Fibroblast of lung (primary cell): Measurements from ENCODE around the gene DNM3. TPM values are rescaled to one million over a fixed set of nuclear protein-coding genes. Genes with fewer than 3 reads are reported as not detected.
A peak's percentile ranks its signal among the peaks of the same experiment; 100 is the strongest.

Experiments
- DNase-seq, 2 donors: peaks; one replicate each; pipeline versions ENCODE4 v3.0.0 to v3.0.0-alpha.2; 2010; ENCODE audit warnings: low read depth in 2 of 2
- H2AFZ ChIP-seq: 2 replicates; pipeline ENCODE4 v1.5.1; 2012; ENCODE audit warnings: low read length, control low read depth, inconsistent platforms
- H3K27ac ChIP-seq: 2 replicates; pipeline ENCODE4 v1.5.1; 2011; ENCODE audit warnings: low read length, control low read depth; ENCODE audit not compliant: insufficient read depth
- H3K27me3 ChIP-seq: 2 replicates; pipeline ENCODE4 v1.5.1; 2011; ENCODE audit warnings: mild to moderate bottlenecking, low read length; ENCODE audit not compliant: control insufficient read depth, insufficient read depth
- H3K36me3 ChIP-seq: 2 replicates; pipeline ENCODE4 v1.5.1; 2011; ENCODE audit warnings: low read length; ENCODE audit not compliant: control insufficient read depth, insufficient read depth
- H3K4me1 ChIP-seq: 2 replicates; pipeline ENCODE4 v1.5.1; 2011; ENCODE audit warnings: low read length; ENCODE audit not compliant: control insufficient read depth, insufficient read depth; ENCODE audit errors: extremely low read depth
- H3K4me2 ChIP-seq: 2 replicates; pipeline ENCODE4 v1.5.1; 2011; ENCODE audit warnings: low read length, control low read depth; ENCODE audit not compliant: insufficient read depth; ENCODE audit errors: extremely low read depth
- H3K4me3 ChIP-seq, 4 experiments: fragments of 200-600 bp in 1 of 4; sonication (generic) in 1 of 4; replicated peaks in 1 of 4; 2 replicates each; pipeline ENCODE4 v1.5.1; 2011 to 2016; ENCODE audit warnings: low read length in 4 of 4, low read depth in 3 of 4, mild to moderate bottlenecking in 3 of 4, control low read depth in 2 of 4, inconsistent platforms in 1 of 4, mixed read lengths in 1 of 4; ENCODE audit not compliant: insufficient read depth in 1 of 4; ENCODE audit errors: control extremely low read depth in 1 of 4
- H3K79me2 ChIP-seq: 2 replicates; pipeline ENCODE4 v1.5.1; 2012; ENCODE audit warnings: mild to moderate bottlenecking, low read length, inconsistent platforms; ENCODE audit not compliant: control insufficient read depth, insufficient read depth
- H3K9ac ChIP-seq: 2 replicates; pipeline ENCODE4 v1.5.1; 2011; ENCODE audit warnings: mild to moderate bottlenecking, low read length, control low read depth; ENCODE audit not compliant: insufficient read depth
- H3K9me3 ChIP-seq: 2 replicates; pipeline ENCODE4 v1.5.1; 2012; ENCODE audit warnings: low read depth, low read length; ENCODE audit not compliant: control insufficient read depth, insufficient read depth
- H4K20me1 ChIP-seq: 2 replicates; pipeline ENCODE4 v1.5.1; 2011; ENCODE audit warnings: low read length; ENCODE audit not compliant: control insufficient read depth, insufficient read depth; ENCODE audit errors: extremely low read depth
- EZH2 ChIP-seq: IDR thresholded peaks from 2 replicates; pipeline ENCODE4 v1.5.1; 2012; ENCODE audit warnings: low read length, control low read depth, mild to moderate bottlenecking; ENCODE audit errors: missing control alignments
- polyA plus RNA-seq, 2 donors: library from polyadenylated mRNA; depleted of rRNA in 1 of 2; stranded (reverse) in 1 of 2; unstranded in 1 of 2; fragments of >200 nt; gene quantifications; 2 replicates each; pipeline ENCODE4 v1.2.1, GENCODE V29; 2011 to 2012; ENCODE audit warnings: missing spikeins in 1 of 2
- total RNA-seq: library from RNA; depleted of rRNA; stranded (reverse); fragments of >200 nt; gene quantifications from 2 replicates; pipeline ENCODE4 v1.2.1, GENCODE V29; 2014
- TF ChIP-seq, protein P1 (sequence below), 2 donors: IDR thresholded peaks in 1 of 2; conservative IDR thresholded peaks in 1 of 2; 1 replicate in 1 of 2; 2 replicates in 1 of 2; pipeline ENCODE4 v1.5.1; 2011 to 2012; ENCODE audit warnings: low read length in 2 of 2, control low read depth in 1 of 2, inconsistent platforms in 1 of 2, low read depth in 1 of 2, mild to moderate bottlenecking in 1 of 2

DNM3 gene
- total and polyA plus RNA-seq, 2 donors (not counting 1 experiment from before 2014, with no cell fraction given) = 1.6 to 3.6 TPM

DNA sequence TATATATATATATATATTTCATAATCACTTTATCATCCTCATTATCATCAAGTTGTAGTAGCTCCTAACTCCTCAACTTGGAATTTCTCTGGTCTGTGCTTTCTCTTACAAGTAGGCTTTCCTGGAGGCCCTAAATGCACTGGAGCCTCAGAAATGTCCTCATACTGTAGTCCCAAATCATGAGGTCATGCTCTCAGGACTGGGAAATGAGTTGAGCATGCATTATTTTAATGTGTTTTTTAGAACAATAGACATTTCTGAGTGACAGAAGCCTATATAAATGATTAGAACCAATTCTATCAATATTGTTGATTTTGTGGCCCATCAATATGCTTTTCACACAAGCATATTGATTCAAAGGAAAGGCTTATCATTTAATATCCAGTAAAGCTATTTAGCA lies 536.3 kb downstream of the DNM3 start:
- Histone ChIP-seq H3K27ac (no peak overlapping the region), H3K4me2 (no peak overlapping the region), H3K36me3 (no peaks in the 10 kb centered on the region), H2AFZ (no peak overlapping the region), H3K27me3 (no peaks in the 10 kb centered on the region), H3K4me1 (peaks cover 2% of the 10 kb centered on the region), H3K4me3 (no peak overlapping the region), H3K9ac (no peak overlapping the region), H3K79me2 (no peaks in the 10 kb centered on the region), H3K9me3 (no peaks in the 10 kb centered on the region), H4K20me1 (no peaks in the 10 kb centered on the region)
- no peak for TF ChIP-seq EZH2
- TF ChIP-seq, protein P1, sequence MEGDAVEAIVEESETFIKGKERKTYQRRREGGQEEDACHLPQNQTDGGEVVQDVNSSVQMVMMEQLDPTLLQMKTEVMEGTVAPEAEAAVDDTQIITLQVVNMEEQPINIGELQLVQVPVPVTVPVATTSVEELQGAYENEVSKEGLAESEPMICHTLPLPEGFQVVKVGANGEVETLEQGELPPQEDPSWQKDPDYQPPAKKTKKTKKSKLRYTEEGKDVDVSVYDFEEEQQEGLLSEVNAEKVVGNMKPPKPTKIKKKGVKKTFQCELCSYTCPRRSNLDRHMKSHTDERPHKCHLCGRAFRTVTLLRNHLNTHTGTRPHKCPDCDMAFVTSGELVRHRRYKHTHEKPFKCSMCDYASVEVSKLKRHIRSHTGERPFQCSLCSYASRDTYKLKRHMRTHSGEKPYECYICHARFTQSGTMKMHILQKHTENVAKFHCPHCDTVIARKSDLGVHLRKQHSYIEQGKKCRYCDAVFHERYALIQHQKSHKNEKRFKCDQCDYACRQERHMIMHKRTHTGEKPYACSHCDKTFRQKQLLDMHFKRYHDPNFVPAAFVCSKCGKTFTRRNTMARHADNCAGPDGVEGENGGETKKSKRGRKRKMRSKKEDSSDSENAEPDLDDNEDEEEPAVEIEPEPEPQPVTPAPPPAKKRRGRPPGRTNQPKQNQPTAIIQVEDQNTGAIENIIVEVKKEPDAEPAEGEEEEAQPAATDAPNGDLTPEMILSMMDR (conservative IDR thresholded peaks at IDR 0.05 in 1 of 2, IDR thresholded peaks at IDR 0.05 in 1 of 2; ENCODE audit: low read depth in 1 of 2, low read length in 2 of 2) = no peak
- no peak for DNase-seq

DNA sequence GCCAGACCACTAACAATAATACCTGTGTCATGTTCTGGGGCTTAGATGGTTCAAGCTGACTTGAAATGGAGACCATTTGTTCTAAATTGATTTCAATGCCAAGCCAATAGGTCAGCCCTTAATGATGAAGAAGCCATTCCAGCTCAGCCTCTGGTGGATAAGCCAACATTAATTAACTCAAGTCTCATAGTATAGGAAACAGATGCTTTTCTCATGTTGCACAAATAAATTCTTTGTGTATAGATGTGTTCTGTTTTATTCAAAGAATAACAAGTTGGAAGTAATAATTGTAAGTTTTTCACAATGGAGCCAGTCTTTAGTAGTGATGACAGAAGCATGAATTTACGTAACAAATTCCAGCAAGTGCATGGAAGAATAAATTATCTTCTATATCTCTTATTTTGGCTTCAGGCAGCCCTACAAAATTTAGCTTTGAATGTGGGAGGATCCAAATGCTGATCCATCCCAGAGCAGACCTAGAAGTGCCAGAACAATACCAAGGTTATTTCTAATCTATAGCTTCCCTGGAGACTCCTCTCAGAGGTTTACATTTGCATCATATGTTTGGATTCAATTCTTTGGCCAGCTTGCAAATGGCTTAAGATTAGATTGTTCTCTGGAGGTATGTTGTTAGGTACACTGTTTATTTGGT lies 536.9 kb downstream of the DNM3 start:
- H3K4me2 ChIP-seq = no peak overlapping the region
- no peak overlapping the region for H3K9ac ChIP-seq
- H4K20me1 ChIP-seq = no peaks in the 10 kb centered on the region
- TF ChIP-seq EZH2 = no peak
- TF ChIP-seq, protein P1 (conservative IDR thresholded peaks at IDR 0.05 in 1 of 2, IDR thresholded peaks at IDR 0.05 in 1 of 2; ENCODE audit: low read depth in 1 of 2, low read length in 2 of 2) = no peak
- no peaks in the 10 kb centered on the region for H3K79me2 ChIP-seq
- H3K36me3 ChIP-seq = no peaks in the 10 kb centered on the region
- no peak for DNase-seq
- no peak overlapping the region for H3K4me3 ChIP-seq
- peaks cover 2% of the 10 kb centered on the region for H3K4me1 ChIP-seq
- H3K27me3 ChIP-seq = no peaks in the 10 kb centered on the region
- no peaks in the 10 kb centered on the region for H3K9me3 ChIP-seq
- no peak overlapping the region for H3K27ac ChIP-seq
- H2AFZ ChIP-seq = no peak overlapping the region

DNA sequence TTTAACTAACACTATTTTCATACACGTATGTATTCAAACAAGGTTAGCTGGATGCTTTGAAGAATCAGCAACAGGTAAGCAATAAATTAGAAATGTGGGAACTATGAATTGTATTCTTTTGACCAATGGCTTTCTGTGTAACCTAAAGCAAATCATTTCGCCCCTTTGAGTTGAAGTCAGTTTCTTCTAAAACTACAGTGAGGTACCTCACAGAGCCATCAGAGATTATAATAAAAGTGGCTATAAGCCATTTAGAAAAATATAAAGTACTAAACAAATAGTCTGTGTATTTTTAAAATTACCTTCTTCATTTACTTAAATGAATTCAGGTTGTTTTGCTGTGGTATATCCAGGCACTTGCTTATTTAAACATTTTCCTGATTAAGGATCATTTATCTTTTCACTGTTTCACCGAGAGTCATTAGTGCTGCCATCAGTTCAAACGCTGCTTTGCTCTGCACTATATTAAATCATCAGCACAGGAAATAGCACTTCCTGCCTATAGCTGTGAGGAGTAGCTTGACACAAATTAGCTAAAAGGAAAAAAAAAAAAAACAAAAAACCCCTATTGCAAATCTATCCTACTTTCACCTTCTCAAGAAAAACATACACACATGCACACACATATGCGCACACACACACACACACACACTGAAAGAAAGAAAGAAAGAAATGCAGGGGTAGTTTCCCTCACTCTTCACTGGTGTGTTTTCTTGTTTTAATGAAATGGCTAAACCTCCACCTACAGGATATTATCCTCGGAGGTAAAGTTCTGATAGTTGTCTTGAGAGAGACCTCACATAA lies 539.3 kb downstream of the DNM3 start:
- Histone ChIP-seq H3K4me3 (no peak overlapping the region), H3K36me3 (no peaks in the 10 kb centered on the region), H4K20me1 (no peaks in the 10 kb centered on the region), H3K27me3 (no peaks in the 10 kb centered on the region), H3K27ac (no peak overlapping the region), H3K4me2 (no peak overlapping the region), H3K9me3 (no peaks in the 10 kb centered on the region), H2AFZ (peak overlapping the region; percentile 14), H3K4me1 (peaks cover 8% of the 10 kb centered on the region), H3K79me2 (no peaks in the 10 kb centered on the region), H3K9ac (no peak overlapping the region)
- TF ChIP-seq, protein P1 (conservative IDR thresholded peaks at IDR 0.05 in 1 of 2, IDR thresholded peaks at IDR 0.05 in 1 of 2; ENCODE audit: low read depth in 1 of 2, low read length in 2 of 2) = no peak
- no peak for TF ChIP-seq EZH2
- DNase-seq = peak in 1 of 2 donors; percentile 41
